Measurements from ENCODE around the gene RHCG.

GRCh38 chr15:89498574-89498906, 2.2 kb upstream of the RHCG start:
- TF ChIP-seq CTCF (IDR thresholded peaks at IDR 0.05) (no peak), REST (IDR thresholded peaks at IDR 0.05; ENCODE audit: insufficient read depth in 1 of 2, low read depth in 2 of 2, low read length in 1 of 2) (no peak)
